IMR-90 (cell line): ENCODE data around the gene MFGE8. TPM values are rescaled to one million over a fixed set of nuclear protein-coding genes. Genes with fewer than 3 reads are reported as not detected.

Experiments used
- ATAC-seq: fragments of 200-7000 bp; cut with Tn5 transposase; 2 replicates; pipeline ENCODE4 v1.9.1; 2020; ENCODE audit warnings: low read depth, mild to moderate bottlenecking, moderate library complexity
- BruUV-seq: library from RNA; stranded (reverse); fragments of 400-500 nt; replicated peaks from 2 replicates; lab custom pipeline; 2021; lab: Mats Ljungman, UMichigan
- CTCF ChIA-PET: fragments of 300-600 bp; formaldehyde crosslinking; extraction: SDS; loops from one replicate; lab custom pipeline; 2021; ENCODE audit warnings: antibody characterized with exemption; lab: Yijun Ruan, JAX
- POLR2A ChIA-PET: fragments of 300-600 bp; sonication (Branson Sonifier 250); formaldehyde crosslinking; loops from one replicate; lab custom pipeline; 2022; ENCODE audit warnings: antibody characterized with exemption; ENCODE audit not compliant: unreplicated experiment; lab: Charles Lee
- DNase-seq: peaks from one replicate; pipeline ENCODE4 v3.0.0; 2013
- H2AFZ ChIP-seq: replicated peaks from 2 replicates; pipeline ENCODE3; 2013; ENCODE audit warnings: low read length, mild to moderate bottlenecking; ENCODE audit not compliant: poor library complexity
- H2AK5ac ChIP-seq: 2 replicates; pipeline ENCODE4 v1.6.1; 2013; ENCODE audit warnings: low read depth, low read length, inconsistent platforms
- H2AK9ac ChIP-seq: replicated peaks from 2 replicates; pipeline ENCODE3; 2013; ENCODE audit warnings: mild to moderate bottlenecking, low read depth, low read length, moderate library complexity; ENCODE audit not compliant: poor library complexity
- H2BK120ac ChIP-seq: 2 replicates; pipeline ENCODE4 v1.6.1; 2013; ENCODE audit warnings: low read depth, low read length, inconsistent platforms
- H2BK15ac ChIP-seq: 3 replicates; pipeline ENCODE4 v1.6.1; 2013; ENCODE audit warnings: low read depth, low read length, inconsistent platforms
- H2BK20ac ChIP-seq: 2 replicates; pipeline ENCODE4 v1.6.1; 2013; ENCODE audit warnings: low read depth, mild to moderate bottlenecking, inconsistent platforms, low read length, moderate library complexity
- H2BK5ac ChIP-seq: 2 replicates; pipeline ENCODE4 v1.6.1; 2013; ENCODE audit warnings: mild to moderate bottlenecking, low read depth, low read length, inconsistent platforms; ENCODE audit not compliant: poor library complexity, severe bottlenecking
- H3K14ac ChIP-seq: replicated peaks from 2 replicates; pipeline ENCODE4 v1.6.1; 2013; ENCODE audit warnings: low read depth, low read length, inconsistent platforms
- H3K18ac ChIP-seq: 2 replicates; pipeline ENCODE4 v1.6.1; 2013; ENCODE audit warnings: low read depth, low read length, control low read depth
- H3K23ac ChIP-seq: 2 replicates; pipeline ENCODE4 v1.6.1; 2013; ENCODE audit warnings: low read depth, low read length, inconsistent platforms
- H3K27ac ChIP-seq: 2 replicates; pipeline ENCODE4 v1.5.1; 2013; ENCODE audit warnings: mild to moderate bottlenecking, control low read depth, low read length; ENCODE audit not compliant: insufficient read depth
- H3K27me3 ChIP-seq: 2 replicates; pipeline ENCODE4 v1.6.1; 2013; ENCODE audit warnings: low read length; ENCODE audit not compliant: control insufficient read depth, insufficient read depth
- H3K36me3 ChIP-seq: 2 replicates; pipeline ENCODE4 v1.6.1; 2013; ENCODE audit warnings: low read length, mixed read lengths; ENCODE audit not compliant: control insufficient read depth, insufficient read depth
- H3K4ac ChIP-seq: 2 replicates; pipeline ENCODE4 v1.6.1; 2013; ENCODE audit warnings: low read depth, low read length, inconsistent platforms
- H3K4me1 ChIP-seq: 2 replicates; pipeline ENCODE4 v1.6.1; 2013; ENCODE audit warnings: low read length, mixed read lengths; ENCODE audit not compliant: control insufficient read depth, insufficient read depth
- H3K4me2 ChIP-seq: 2 replicates; pipeline ENCODE4 v1.6.1; 2013; ENCODE audit warnings: low read depth, mild to moderate bottlenecking, control low read depth, low read length, moderate library complexity
- H3K4me3 ChIP-seq: 2 replicates; pipeline ENCODE4 v1.5.1; 2013; ENCODE audit warnings: low read depth, mild to moderate bottlenecking, control low read depth, low read length, moderate library complexity; ENCODE audit not compliant: insufficient read depth
- H3K56ac ChIP-seq: 2 replicates; pipeline ENCODE4 v1.6.1; 2013; ENCODE audit warnings: low read length, inconsistent platforms; ENCODE audit not compliant: insufficient read depth; ENCODE audit errors: extremely low read depth
- H3K79me1 ChIP-seq, 2 experiments: 2 replicates each; pipeline ENCODE4 v1.6.1; 2013; ENCODE audit warnings: low read length in 2 of 2, inconsistent platforms in 1 of 2, low read depth in 1 of 2
- H3K9ac ChIP-seq: 2 replicates; pipeline ENCODE4 v1.6.1; 2013; ENCODE audit warnings: low read depth, low read length, control low read depth
- H3K9me1 ChIP-seq: 2 replicates; pipeline ENCODE4 v1.6.1; 2013; ENCODE audit warnings: low read length, inconsistent platforms; ENCODE audit not compliant: insufficient read depth
- H3K9me3 ChIP-seq: 2 replicates; pipeline ENCODE4 v1.6.1; 2013; ENCODE audit warnings: low read length; ENCODE audit not compliant: control insufficient read depth, insufficient read depth
- H4K20me1 ChIP-seq: 2 replicates; pipeline ENCODE4 v1.6.1; 2013; ENCODE audit warnings: low read length, inconsistent platforms; ENCODE audit not compliant: insufficient read depth
- H4K5ac ChIP-seq: 2 replicates; pipeline ENCODE4 v1.6.1; 2013; ENCODE audit warnings: mild to moderate bottlenecking, low read depth, low read length, control low read depth
- H4K8ac ChIP-seq, 2 experiments: 2 replicates each; pipeline ENCODE4 v1.6.1; 2013; ENCODE audit warnings: low read depth in 2 of 2, low read length in 2 of 2, control low read depth in 1 of 2, inconsistent platforms in 1 of 2
- H4K91ac ChIP-seq: 2 replicates; pipeline ENCODE4 v1.6.1; 2013; ENCODE audit warnings: low read depth, low read length, inconsistent platforms; ENCODE audit not compliant: insufficient read depth
- CEBPB ChIP-seq: IDR thresholded peaks from 2 replicates; pipeline ENCODE4 v1.6.1; 2012; ENCODE audit warnings: low read depth, low read length, improper control_type of control experiment
- NFE2L2 ChIP-seq: fragments of 150-350 bp; IDR thresholded peaks from 2 replicates; pipeline ENCODE4 v1.6.1; 2016; ENCODE audit warnings: low read depth, mild to moderate bottlenecking, low read length
- WGBS, 2 experiments: methylation state at CpG; one replicate each; pipeline versions ENCODE4 v1.1.5 to v1.1.7; 2013; ENCODE audit warnings: missing lambda C conversion rate in 2 of 2; ENCODE audit not compliant: insufficient read length in 1 of 2; ENCODE audit errors: extremely low coverage in 2 of 2; 5-methylcytosine and 5-hydroxymethylcytosine counted together
- dilution Hi-C: fragments of 300-500 bp; cut with HindIII; formaldehyde crosslinking; loops from one replicate; pipeline ENCODE4 v1.14.3; 2018; ENCODE audit warnings: low sequenced_read_pairs; ENCODE audit not compliant: unreplicated experiment
- in situ Hi-C: fragments of 300-500 bp; cut with MboI; formaldehyde crosslinking; loops from 3 replicates; pipeline ENCODE4 v1.14.3; 2019; ENCODE audit warnings: low sequenced_read_pairs, inconsistent platforms, mixed read lengths
- intact Hi-C: fragments of 100-400 bp; cut with micrococcal nuclease; formaldehyde crosslinking; loops from 2 replicates; pipeline ENCODE4 v1.10.0; 2022
- polyA plus RNA-seq, 3 experiments: library from polyadenylated mRNA; depleted of rRNA; stranded (reverse); fragments of >200 nt; gene quantifications; 2 replicates each; pipeline ENCODE4 v1.2.3, GENCODE V29; 2012; ENCODE audit warnings: low replicate concordance in 1 of 3
- total RNA-seq: library from RNA; depleted of rRNA; stranded (reverse); fragments of >200 nt; gene quantifications from 2 replicates; pipeline ENCODE4 v1.2.3, GENCODE V29; 2012
- TF ChIP-seq, protein P1 (sequence below): fragments of 150-350 bp; IDR thresholded peaks from 2 replicates; pipeline ENCODE4 v1.6.1; 2017; ENCODE audit warnings: mild to moderate bottlenecking, antibody characterized with exemption, low read length, low read depth
- TF ChIP-seq, protein P2 (sequence below): conservative IDR thresholded peaks from 2 replicates; pipeline ENCODE4 v1.5.1; 2012; ENCODE audit warnings: mild to moderate bottlenecking, low read depth, low read length, improper control_type of control experiment

Gene MFGE8
- total and polyA plus RNA-seq, 2 of the 4 experiments (the other 2 are of a cell fraction): 232 to 1,912 TPM

DNA sequence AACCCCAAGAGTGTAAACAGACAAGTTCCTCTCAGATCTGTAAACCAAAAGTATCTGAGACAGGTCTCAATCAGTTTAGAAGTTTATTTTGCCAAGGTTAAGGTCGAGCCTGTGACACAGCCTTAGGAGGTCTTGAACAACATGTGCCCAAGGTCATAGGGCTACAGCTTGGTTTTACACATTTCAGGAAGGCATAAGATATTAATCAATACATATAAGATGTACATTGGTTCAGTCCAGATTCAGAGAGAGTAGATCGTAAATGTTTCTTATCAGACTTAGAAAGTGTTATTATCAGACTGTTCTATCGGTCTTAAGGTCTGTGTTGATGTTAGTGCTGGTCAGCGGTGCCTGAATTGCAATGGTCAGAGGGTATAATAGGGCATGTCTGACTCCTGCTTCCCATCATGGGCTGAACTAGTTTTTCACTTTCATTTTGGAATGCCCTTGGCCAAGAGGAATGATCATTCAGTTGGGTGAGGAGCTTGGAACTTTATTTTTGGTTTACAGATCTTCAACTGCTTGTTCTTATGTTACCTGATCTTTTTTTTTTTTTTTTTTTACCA lies 27.0 kb upstream of the MFGE8 start:
- H3K9ac ChIP-seq: no peak overlapping the region
- no peaks in the 10 kb centered on the region for H4K20me1 ChIP-seq
- 0 out of 4 replicates have a peak overlapping the region, but pooled peaks of 1 of the 2 experiments have one; percentile 66 for H4K8ac ChIP-seq
- H3K27ac ChIP-seq: no peak overlapping the region
- H3K4me2 ChIP-seq: peak overlapping the region; percentile 13; the same call in 1 of the 2 replicates
- no peak overlapping the region for H3K4ac ChIP-seq
- no peak overlapping the region for H2BK20ac ChIP-seq
- 83% methylated on average over 2 of the region's 4 CpGs; no CpG with 5 or more reads in 1 of the 2 experiments for WGBS, 2 experiments
- no TSS peak for BruUV-seq
- no peak overlapping the region for H3K18ac ChIP-seq
- H3K23ac ChIP-seq: no peak overlapping the region
- H2BK5ac ChIP-seq: no peak overlapping the region
- no peaks in the 10 kb centered on the region for H3K27me3 ChIP-seq
- POLR2A ChIA-PET: interaction anchor here (0.6 kb wide), 1 partner anchor 10 kb away, joined by 5 read pairs; no protein-coding TSS in a partner anchor
- no peak overlapping the region for H3K56ac ChIP-seq
- H3K79me1 ChIP-seq: no peaks in the 10 kb centered on the region
- no peak overlapping the region for H4K5ac ChIP-seq
- ATAC-seq (peak; percentile 40; the same call in 1 of the 2 replicates), DNase-seq (no peak)
- CTCF ChIA-PET: interaction anchor here (0.6 to 1.8 kb wide), 2 partner anchors 35 to 47 kb away, joined by 4 to 6 read pairs; no protein-coding TSS in a partner anchor
- H4K91ac ChIP-seq: no peak overlapping the region
- peaks cover 6% of the 10 kb centered on the region; the same call in 1 of the 2 replicates for H3K4me1 ChIP-seq
- TF ChIP-seq, protein P1, sequence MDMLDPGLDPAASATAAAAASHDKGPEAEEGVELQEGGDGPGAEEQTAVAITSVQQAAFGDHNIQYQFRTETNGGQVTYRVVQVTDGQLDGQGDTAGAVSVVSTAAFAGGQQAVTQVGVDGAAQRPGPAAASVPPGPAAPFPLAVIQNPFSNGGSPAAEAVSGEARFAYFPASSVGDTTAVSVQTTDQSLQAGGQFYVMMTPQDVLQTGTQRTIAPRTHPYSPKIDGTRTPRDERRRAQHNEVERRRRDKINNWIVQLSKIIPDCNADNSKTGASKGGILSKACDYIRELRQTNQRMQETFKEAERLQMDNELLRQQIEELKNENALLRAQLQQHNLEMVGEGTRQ: no peak
- TF ChIP-seq, protein P2, sequence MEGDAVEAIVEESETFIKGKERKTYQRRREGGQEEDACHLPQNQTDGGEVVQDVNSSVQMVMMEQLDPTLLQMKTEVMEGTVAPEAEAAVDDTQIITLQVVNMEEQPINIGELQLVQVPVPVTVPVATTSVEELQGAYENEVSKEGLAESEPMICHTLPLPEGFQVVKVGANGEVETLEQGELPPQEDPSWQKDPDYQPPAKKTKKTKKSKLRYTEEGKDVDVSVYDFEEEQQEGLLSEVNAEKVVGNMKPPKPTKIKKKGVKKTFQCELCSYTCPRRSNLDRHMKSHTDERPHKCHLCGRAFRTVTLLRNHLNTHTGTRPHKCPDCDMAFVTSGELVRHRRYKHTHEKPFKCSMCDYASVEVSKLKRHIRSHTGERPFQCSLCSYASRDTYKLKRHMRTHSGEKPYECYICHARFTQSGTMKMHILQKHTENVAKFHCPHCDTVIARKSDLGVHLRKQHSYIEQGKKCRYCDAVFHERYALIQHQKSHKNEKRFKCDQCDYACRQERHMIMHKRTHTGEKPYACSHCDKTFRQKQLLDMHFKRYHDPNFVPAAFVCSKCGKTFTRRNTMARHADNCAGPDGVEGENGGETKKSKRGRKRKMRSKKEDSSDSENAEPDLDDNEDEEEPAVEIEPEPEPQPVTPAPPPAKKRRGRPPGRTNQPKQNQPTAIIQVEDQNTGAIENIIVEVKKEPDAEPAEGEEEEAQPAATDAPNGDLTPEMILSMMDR: no peak
- TF ChIP-seq CEBPB: no peak
- TF ChIP-seq NFE2L2: no peak
- H3K14ac ChIP-seq: no peak overlapping the region
- dilution Hi-C loops: no loop called here
- H2AK5ac ChIP-seq: no peak overlapping the region
- no peaks in the 10 kb centered on the region for H3K9me3 ChIP-seq
- no peaks in the 10 kb centered on the region for H3K36me3 ChIP-seq
- H2AFZ ChIP-seq: no peak overlapping the region
- no peak overlapping the region for H2AK9ac ChIP-seq
- no peak overlapping the region for H3K4me3 ChIP-seq
- H3K9me1 ChIP-seq: no peaks in the 10 kb centered on the region; the same call in 1 of the 2 replicates
- intact Hi-C loops: no loop called here
- no peak overlapping the region for H2BK120ac ChIP-seq
- H2BK15ac ChIP-seq: no peak overlapping the region
- in situ Hi-C loops: no loop called here
